Left ventricle myocardium superior (tissue), 1 donor: ENCODE data around the gene PPM1G. TPM values are rescaled to one million over a fixed set of nuclear protein-coding genes. Genes with fewer than 3 reads are reported as not detected.
A peak's percentile ranks its signal among the peaks of the same experiment; 100 is the strongest.

Experiments
- ATAC-seq: fragments of 200-7000 bp; cut with Tn5 transposase; one replicate; pipeline ENCODE4 v1.9.1; 2020; ENCODE audit warnings: mild to moderate bottlenecking, moderate library complexity
- DNase-seq: peaks from one replicate; pipeline ENCODE4 v3.0.0-alpha.2; 2020
- intact Hi-C: fragments of 100-400 bp; cut with micrococcal nuclease; formaldehyde crosslinking; loops from one replicate; pipeline ENCODE4 v1.11.0; 2022
- total RNA-seq: library from RNA; stranded (reverse); fragmentation: NEBNext Ultra II Directional; extraction: Animal tissue kit (Norgen Biotek cat#: 25700); gene quantifications from one replicate; pipeline ENCODE4 v1.2.1, GENCODE V29; 2021
- donor health status: DM: no; HTN: yes; CAD: no; lungs with severe emphysema.

The PPM1G gene
- total RNA-seq, 1 donor from 2014 or later: 38.8 TPM

- DNase-seq (no peak), ATAC-seq (no peak)
- intact Hi-C loops: no loop called here
These were observed 12.4 kb upstream of the PPM1G start for GRCh38 chr2:27421660-27422250.

- intact Hi-C loops: no loop called here
- DNase-seq: no peak
- no peak for ATAC-seq
These were observed 11.6 kb upstream of the PPM1G start for GRCh38 chr2:27420996-27421395.

GRCh38 chr2:27416151-27416550, 6.8 kb upstream of the PPM1G start:
- intact Hi-C loops: no loop called here
- DNase-seq (no peak), ATAC-seq (no peak)

- intact Hi-C loops: no loop called here
- no peak for DNase-seq
- no peak for ATAC-seq
These were observed 3.2 kb upstream of the PPM1G start for GRCh38 chr2:27412419-27413152.

- intact Hi-C loops: no loop called here
- DNase-seq (no peak), ATAC-seq (peak; percentile 51)
These were observed 630 bp downstream of the PPM1G start for GRCh38 chr2:27408601-27409320.

- DNase-seq (no peak), ATAC-seq (no peak)
- intact Hi-C loops: no loop called here
These were observed 1.4 kb downstream of the PPM1G start for GRCh38 chr2:27407798-27408491.

- no peak for ATAC-seq
- intact Hi-C loops: no loop called here
- DNase-seq: no peak
These were observed 8.8 kb downstream of the PPM1G start for GRCh38 chr2:27400348-27401135.

- DNase-seq (no peak), ATAC-seq (no peak)
- intact Hi-C loops: no loop called here
These were observed 10.4 kb downstream of the PPM1G start for GRCh38 chr2:27398962-27399361.

- no peak for DNase-seq
- no peak for ATAC-seq
- intact Hi-C loops: no loop called here
These were observed 16.2 kb downstream of the PPM1G start for GRCh38 chr2:27393225-27393624.

GRCh38 chr2:27390822-27391679, 18.3 kb downstream of the PPM1G start:
- no peak for ATAC-seq
- intact Hi-C loops: no loop called here

GRCh38 chr2:27381577-27382181, 27.7 kb downstream of the PPM1G start:
- intact Hi-C loops: no loop called here
- ATAC-seq (no peak), DNase-seq (no peak)

More at GRCh38 chr2:27390822-27391679, 18.3 kb downstream of the PPM1G start:
- DNase-seq: no peak

- ATAC-seq (peak; percentile 92), DNase-seq (peak; percentile 98)
- intact Hi-C loops: no loop called here
These were observed 28.5 kb downstream of the PPM1G start, which contains the start of gene ZNF513 for GRCh38 chr2:27380626-27381545. ZNF513 (minus strand) TSS chr2:27380734; CDS start chr2:27380526, 208 bp downstream.

GRCh38 chr2:27379836-27380625, 29.4 kb downstream of the PPM1G start:
- intact Hi-C loops: no loop called here
- ATAC-seq: no peak
- DNase-seq: no peak

- ATAC-seq (no peak), DNase-seq (no peak)
- intact Hi-C loops: no loop called here
These were observed 30.0 kb downstream of the PPM1G start for GRCh38 chr2:27379383-27379835.

GRCh38 chr2:27378809-27379290, 30.5 kb downstream of the PPM1G start:
- DNase-seq: no peak
- intact Hi-C loops: no loop called here
- ATAC-seq: no peak
